ENCODE results near the gene RELT.

DNA sequence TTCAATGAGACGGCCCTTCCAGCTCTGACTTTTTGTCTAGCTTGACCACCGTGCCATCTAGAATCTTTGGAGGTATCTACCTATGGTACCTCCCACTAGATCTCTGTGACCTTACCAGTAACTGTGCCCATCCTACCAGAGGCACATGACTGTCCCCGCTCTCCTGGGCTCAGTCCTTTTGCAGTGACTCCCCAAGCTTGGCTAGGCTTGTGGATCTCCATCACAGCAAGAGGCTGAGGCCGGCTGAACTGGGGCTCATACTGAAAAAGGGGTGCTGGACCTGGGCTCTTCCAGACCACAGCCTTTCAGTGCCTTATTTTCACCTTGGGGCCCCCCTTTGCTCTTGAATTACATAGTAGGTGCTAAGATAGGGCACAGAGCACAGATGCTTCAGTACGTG, 27.3 kb downstream of the RELT start:
- no peak for TF ChIP-seq POLR2AphosphoS5 (IDR thresholded peaks at IDR 0.05; ENCODE audit: borderline replicate concordance, low read depth, low read length)
- TF ChIP-seq EZH2 (IDR thresholded peaks at IDR 0.05) = no peak

Data from SK-N-MC (cell line).